A673 (cell line): ENCODE measurements around the gene QKI. TPM values are rescaled to one million over a fixed set of nuclear protein-coding genes. Genes with fewer than 3 reads are reported as not detected.

Source experiments
- BruUV-seq: library from RNA; stranded (reverse); fragments of 400-500 nt; replicated peaks from 2 replicates; lab custom pipeline; 2021; lab: Mats Ljungman, UMichigan
- CTCF ChIA-PET: fragments of 300-600 bp; sonication (Branson Sonifier 250); formaldehyde crosslinking; loops from one replicate; lab custom pipeline; 2022; ENCODE audit warnings: antibody characterized with exemption; lab: Charles Lee
- POLR2A ChIA-PET: fragments of 300-600 bp; sonication (Branson Sonifier 250); formaldehyde crosslinking; loops from one replicate; lab custom pipeline; 2022; ENCODE audit warnings: antibody characterized with exemption; ENCODE audit not compliant: low non-redundant PET; lab: Charles Lee
- DNase-seq: peaks from one replicate; pipeline ENCODE4 v3.0.0-alpha.2; 2015; ENCODE audit warnings: low spot score
- H3K27ac ChIP-seq: fragments of 200-600 bp; sonication (generic); 2 replicates; pipeline ENCODE4 v1.5.1; 2016; ENCODE audit warnings: mixed run types, low read depth, mild to moderate bottlenecking, mixed read lengths, antibody characterized with exemption, low read length; ENCODE audit not compliant: poor library complexity, severe bottlenecking
- H3K27me3 ChIP-seq: fragments of 200-600 bp; sonication (generic); replicated peaks from 2 replicates; pipeline ENCODE4 v1.6.1; 2017; ENCODE audit warnings: mixed run types, low read depth, mild to moderate bottlenecking, mixed read lengths, antibody characterized with exemption, low read length; ENCODE audit not compliant: insufficient read depth, poor library complexity
- H3K36me3 ChIP-seq: fragments of 200-600 bp; sonication (generic); 2 replicates; pipeline ENCODE4 v1.6.1; 2016; ENCODE audit warnings: mixed run types, mild to moderate bottlenecking, mixed read lengths, antibody characterized with exemption, low read length; ENCODE audit not compliant: insufficient read depth, poor library complexity, severe bottlenecking
- H3K4me1 ChIP-seq: fragments of 200-600 bp; sonication (generic); 2 replicates; pipeline ENCODE4 v1.6.1; 2017; ENCODE audit warnings: mixed run types, mild to moderate bottlenecking, mixed read lengths, antibody characterized with exemption, low read length; ENCODE audit not compliant: insufficient read depth, poor library complexity, severe bottlenecking
- H3K4me3 ChIP-seq: fragments of 200-600 bp; sonication (generic); 2 replicates; pipeline ENCODE4 v1.5.1; 2016; ENCODE audit warnings: low read depth, mixed run types, mild to moderate bottlenecking, mixed read lengths, low read length; ENCODE audit not compliant: poor library complexity, severe bottlenecking
- H3K9me3 ChIP-seq: fragments of 200-600 bp; sonication (generic); 2 replicates; pipeline ENCODE4 v1.6.1; 2016; ENCODE audit warnings: mixed run types, low read depth, mild to moderate bottlenecking, mixed read lengths, antibody characterized with exemption, low read length; ENCODE audit not compliant: poor library complexity, severe bottlenecking
- EZH2 ChIP-seq: fragments of 200-600 bp; sonication (generic); IDR thresholded peaks from 2 replicates; pipeline ENCODE4 v1.6.1; 2017; ENCODE audit warnings: borderline replicate concordance, low read depth, mild to moderate bottlenecking, mixed read lengths, antibody characterized with exemption, low read length; ENCODE audit not compliant: poor library complexity, severe bottlenecking
- intact Hi-C: fragments of 100-400 bp; cut with micrococcal nuclease; formaldehyde crosslinking; loops from one replicate; pipeline ENCODE4 v1.10.0; 2022; ENCODE audit not compliant: unreplicated experiment
- total RNA-seq: library from RNA; stranded (reverse); gene quantifications from 2 replicates; pipeline ENCODE4 v1.2.3, GENCODE V29; 2021
- TF ChIP-seq, protein P1 (sequence below): fragments of 300-800, 200-600 bp; sonication (generic); conservative IDR thresholded peaks from 2 replicates; pipeline ENCODE4 v1.5.1; 2017; ENCODE audit warnings: low read depth, mild to moderate bottlenecking, antibody characterized with exemption, low read length, moderate library complexity, mixed read lengths

QKI gene
- total RNA-seq, 1 experiment from 2014 or later: 128 TPM

DNA sequence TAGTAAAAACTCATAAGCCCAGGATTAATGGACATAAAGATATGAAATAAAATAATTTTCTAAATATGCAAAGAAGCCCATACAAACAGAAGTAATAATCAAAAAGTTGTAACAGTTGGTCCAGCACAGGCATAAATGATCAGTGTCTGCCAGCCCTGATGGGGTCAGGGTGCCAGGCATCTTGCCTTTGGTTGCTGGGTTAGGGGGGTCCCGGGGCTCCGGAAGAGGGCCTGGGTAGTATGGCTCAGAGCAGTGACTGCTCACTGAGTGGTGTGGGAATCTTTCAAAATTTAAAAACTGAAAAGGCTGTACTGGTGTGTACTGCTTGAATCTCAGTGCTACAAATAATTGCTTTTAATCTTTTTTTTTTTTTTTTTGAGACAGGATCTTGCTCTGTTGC, 7.7 kb upstream of the QKI start:
- DNase-seq: no peak
- intact Hi-C loops: no loop called here
- Histone ChIP-seq H3K36me3 (no peaks in the 10 kb centered on the region), H3K4me1 (no peaks in the 10 kb centered on the region), H3K9me3 (no peaks in the 10 kb centered on the region), H3K27ac (no peak overlapping the region), H3K27me3 (no peaks in the 10 kb centered on the region), H3K4me3 (no peak overlapping the region)
- no TSS peak for BruUV-seq
- POLR2A ChIA-PET: no interaction called here
- TF ChIP-seq, protein P1, sequence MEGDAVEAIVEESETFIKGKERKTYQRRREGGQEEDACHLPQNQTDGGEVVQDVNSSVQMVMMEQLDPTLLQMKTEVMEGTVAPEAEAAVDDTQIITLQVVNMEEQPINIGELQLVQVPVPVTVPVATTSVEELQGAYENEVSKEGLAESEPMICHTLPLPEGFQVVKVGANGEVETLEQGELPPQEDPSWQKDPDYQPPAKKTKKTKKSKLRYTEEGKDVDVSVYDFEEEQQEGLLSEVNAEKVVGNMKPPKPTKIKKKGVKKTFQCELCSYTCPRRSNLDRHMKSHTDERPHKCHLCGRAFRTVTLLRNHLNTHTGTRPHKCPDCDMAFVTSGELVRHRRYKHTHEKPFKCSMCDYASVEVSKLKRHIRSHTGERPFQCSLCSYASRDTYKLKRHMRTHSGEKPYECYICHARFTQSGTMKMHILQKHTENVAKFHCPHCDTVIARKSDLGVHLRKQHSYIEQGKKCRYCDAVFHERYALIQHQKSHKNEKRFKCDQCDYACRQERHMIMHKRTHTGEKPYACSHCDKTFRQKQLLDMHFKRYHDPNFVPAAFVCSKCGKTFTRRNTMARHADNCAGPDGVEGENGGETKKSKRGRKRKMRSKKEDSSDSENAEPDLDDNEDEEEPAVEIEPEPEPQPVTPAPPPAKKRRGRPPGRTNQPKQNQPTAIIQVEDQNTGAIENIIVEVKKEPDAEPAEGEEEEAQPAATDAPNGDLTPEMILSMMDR: no peak
- TF ChIP-seq EZH2: no peak
- CTCF ChIA-PET: no interaction called here

DNA sequence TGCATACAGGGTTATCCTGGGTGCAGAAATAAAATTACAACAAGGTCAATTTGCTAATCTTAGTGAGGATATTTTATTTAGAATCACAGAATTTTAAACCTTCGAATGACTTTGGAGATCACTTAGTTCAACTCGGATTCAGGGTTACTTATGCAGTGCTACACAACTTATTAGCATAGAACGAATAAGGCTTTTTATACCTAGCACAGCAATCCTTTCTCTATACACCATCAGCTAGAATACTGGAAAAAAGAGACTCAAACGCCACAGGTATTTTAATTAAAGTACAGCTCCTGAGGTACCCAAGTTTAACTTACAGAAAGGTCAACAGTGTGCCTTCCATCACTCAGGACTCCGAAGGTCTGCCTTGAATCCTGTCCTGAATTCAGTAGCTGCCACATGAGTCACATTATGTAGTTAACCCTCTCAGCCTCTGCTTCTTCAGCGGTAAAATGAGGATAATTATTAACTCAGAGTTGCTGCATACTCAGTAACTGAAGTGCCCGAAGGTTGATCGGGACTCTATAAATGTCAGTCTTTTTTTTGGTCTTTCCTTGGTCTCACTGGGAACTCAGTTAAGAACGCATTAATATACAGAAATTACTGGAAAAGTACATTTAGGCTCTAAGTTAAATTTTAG, 6.0 kb upstream of the QKI start:
- H3K9me3 ChIP-seq: no peaks in the 10 kb centered on the region
- H3K4me3 ChIP-seq: no peak overlapping the region
- TF ChIP-seq, protein P1: no peak
- no peak for TF ChIP-seq EZH2
- no peaks in the 10 kb centered on the region for H3K36me3 ChIP-seq
- ChIA-PET CTCF (no interaction called here), POLR2A (no interaction called here)
- no peaks in the 10 kb centered on the region for H3K27me3 ChIP-seq
- intact Hi-C loops: no loop called here
- no peak for DNase-seq
- BruUV-seq: no TSS peak
- H3K4me1 ChIP-seq: peaks cover 9% of the 10 kb centered on the region
- H3K27ac ChIP-seq: no peak overlapping the region

DNA sequence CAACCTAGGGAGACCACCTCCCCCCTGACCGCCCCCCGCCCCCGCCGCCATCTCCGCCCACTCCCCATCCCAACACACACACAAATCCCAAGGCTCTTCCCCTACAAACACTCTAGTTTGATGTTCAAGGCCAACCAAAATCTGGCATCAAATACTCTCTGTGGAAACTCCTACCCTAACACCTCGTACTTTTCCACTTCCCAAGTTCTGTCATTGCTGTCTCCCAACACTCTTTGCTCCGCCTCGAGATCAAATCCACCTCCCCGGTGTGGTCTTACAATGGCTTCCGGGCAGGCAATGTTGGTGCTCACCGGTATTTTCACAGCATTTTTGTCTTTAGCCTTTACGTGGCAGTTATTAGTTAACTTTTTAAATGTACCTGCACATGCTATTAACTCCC, 4.8 kb upstream of the QKI start:
- BruUV-seq: no TSS peak
- intact Hi-C loops: loop anchor here (10.0 kb wide), 1 partner anchor 225 kb away; no protein-coding TSS in a partner anchor
- DNase-seq: no peak

More for the DNA sequence above, 4.8 kb upstream of the QKI start:
- TF ChIP-seq, protein P1: no peak
- TF ChIP-seq EZH2: no peak
- CTCF ChIA-PET: no interaction called here
- Histone ChIP-seq H3K4me1 (peaks cover 9% of the 10 kb centered on the region), H3K27me3 (no peaks in the 10 kb centered on the region), H3K27ac (no peak overlapping the region), H3K9me3 (no peaks in the 10 kb centered on the region), H3K4me3 (no peak overlapping the region), H3K36me3 (no peaks in the 10 kb centered on the region)
- POLR2A ChIA-PET: no interaction called here
